ENCODE measurements around the gene HES7.

Gene HES7

GRCh38 chr17:8119581-8120519, 4.1 kb downstream of the HES7 start:
- Histone ChIP-seq H3K4me1 (ENCODE audit: control insufficient read depth, insufficient read depth, low read length) (peaks cover 62% of the 10 kb centered on the region), H3K36me3 (ENCODE audit: control insufficient read depth in 2 of 2, insufficient read depth in 2 of 2, low read length in 2 of 2) (no peaks in the 10 kb centered on the region), H3K27ac (ENCODE audit: low read length) (no peak overlapping the region), H3K4me3 (ENCODE audit: low read length in 2 of 2) (peak overlapping the region; percentile 13 to 83), H3K9ac (ENCODE audit: low read length in 2 of 2) (peak overlapping the region in 1 of 2 donors; percentile 29), H3K27me3 (ENCODE audit: control insufficient read depth in 1 of 2, insufficient read depth in 2 of 2, low read length in 2 of 2) (peaks cover 64 to 68% of the 10 kb centered on the region in 2 donors), H3K9me3 (ENCODE audit: control insufficient read depth in 2 of 2, low read length in 2 of 2) (no peaks in the 10 kb centered on the region)

GRCh38 chr17:8118769-8119580, 4.9 kb downstream of the HES7 start:
- H3K27me3 ChIP-seq (ENCODE audit: control insufficient read depth in 1 of 2, insufficient read depth in 2 of 2, low read length in 2 of 2), result peaks cover 63 to 64% of the 10 kb centered on the region in 2 donors
- H3K27ac ChIP-seq (ENCODE audit: low read length), result peak overlapping the region; percentile 13
- H3K4me3 ChIP-seq (ENCODE audit: low read length in 2 of 2), result peak overlapping the region; percentile 79 to 83
- H3K4me1 ChIP-seq (ENCODE audit: control insufficient read depth, insufficient read depth, low read length), result peaks cover 54% of the 10 kb centered on the region
- H3K36me3 ChIP-seq (ENCODE audit: control insufficient read depth in 2 of 2, insufficient read depth in 2 of 2, low read length in 2 of 2), result no peaks in the 10 kb centered on the region
- H3K9ac ChIP-seq (ENCODE audit: low read length in 2 of 2), result peak overlapping the region; percentile 47 to 54
- no peaks in the 10 kb centered on the region for H3K9me3 ChIP-seq (ENCODE audit: control insufficient read depth in 2 of 2, low read length in 2 of 2)

GRCh38 chr17:8117980-8118768, 5.7 kb downstream of the HES7 start, which contains the start of gene ALOXE3:
Gene ALOXE3, minus strand, starts transcription at chr17:8118514. Its CDS starts 524 bp downstream, at chr17:8117990.
- Histone ChIP-seq H3K36me3 (ENCODE audit: control insufficient read depth in 2 of 2, insufficient read depth in 2 of 2, low read length in 2 of 2) (no peaks in the 10 kb centered on the region), H3K9ac (ENCODE audit: low read length in 2 of 2) (peak within 1 kb of the TSS; percentile 54 to 58), H3K27me3 (ENCODE audit: control insufficient read depth in 1 of 2, insufficient read depth in 2 of 2, low read length in 2 of 2) (peaks cover 56% of the 10 kb centered on the region in 2 donors), H3K4me1 (ENCODE audit: control insufficient read depth, insufficient read depth, low read length) (peaks cover 46% of the 10 kb centered on the region), H3K9me3 (ENCODE audit: control insufficient read depth in 2 of 2, low read length in 2 of 2) (no peaks in the 10 kb centered on the region), H3K4me3 (ENCODE audit: low read length in 2 of 2) (peak within 1 kb of the TSS; percentile 79 to 83), H3K27ac (ENCODE audit: low read length) (peak within 1 kb of the TSS; percentile 13)

- no peak overlapping the region for H3K27ac ChIP-seq (ENCODE audit: low read length)
- H3K4me3 ChIP-seq (ENCODE audit: low read length in 2 of 2), result peak overlapping the region in 1 of 2 donors; percentile 83
These were observed 6.4 kb downstream of the HES7 start for GRCh38 chr17:8117367-8117979.

GRCh38 chr17:8116776-8117175, 7.1 kb downstream of the HES7 start:
- peaks cover 51 to 53% of the 10 kb centered on the region in 2 donors for H3K27me3 ChIP-seq (ENCODE audit: control insufficient read depth in 1 of 2, insufficient read depth in 2 of 2, low read length in 2 of 2)
- H3K4me3 ChIP-seq (ENCODE audit: low read length in 2 of 2), result no peak overlapping the region
- no peaks in the 10 kb centered on the region for H3K36me3 ChIP-seq (ENCODE audit: control insufficient read depth in 2 of 2, insufficient read depth in 2 of 2, low read length in 2 of 2)
- no peak overlapping the region for H3K9ac ChIP-seq (ENCODE audit: low read length in 2 of 2)
- H3K9me3 ChIP-seq (ENCODE audit: control insufficient read depth in 2 of 2, low read length in 2 of 2), result no peaks in the 10 kb centered on the region
- H3K27ac ChIP-seq (ENCODE audit: low read length), result no peak overlapping the region
- peaks cover 32% of the 10 kb centered on the region for H3K4me1 ChIP-seq (ENCODE audit: control insufficient read depth, insufficient read depth, low read length)

More at GRCh38 chr17:8117367-8117979, 6.4 kb downstream of the HES7 start:
- Histone ChIP-seq H3K9me3 (ENCODE audit: control insufficient read depth in 2 of 2, low read length in 2 of 2) (no peaks in the 10 kb centered on the region), H3K9ac (ENCODE audit: low read length in 2 of 2) (no peak overlapping the region), H3K4me1 (ENCODE audit: control insufficient read depth, insufficient read depth, low read length) (peaks cover 39% of the 10 kb centered on the region), H3K36me3 (ENCODE audit: control insufficient read depth in 2 of 2, insufficient read depth in 2 of 2, low read length in 2 of 2) (no peaks in the 10 kb centered on the region), H3K27me3 (ENCODE audit: control insufficient read depth in 1 of 2, insufficient read depth in 2 of 2, low read length in 2 of 2) (peaks cover 50% of the 10 kb centered on the region in 2 donors)

- Histone ChIP-seq H3K4me1 (ENCODE audit: control insufficient read depth, insufficient read depth, low read length) (peaks cover 7% of the 10 kb centered on the region), H3K9ac (ENCODE audit: low read length in 2 of 2) (no peak overlapping the region), H3K27ac (ENCODE audit: low read length) (no peak overlapping the region), H3K4me3 (ENCODE audit: low read length in 2 of 2) (no peak overlapping the region), H3K36me3 (ENCODE audit: control insufficient read depth in 2 of 2, insufficient read depth in 2 of 2, low read length in 2 of 2) (no peaks in the 10 kb centered on the region), H3K9me3 (ENCODE audit: control insufficient read depth in 2 of 2, low read length in 2 of 2) (no peaks in the 10 kb centered on the region), H3K27me3 (ENCODE audit: control insufficient read depth in 1 of 2, insufficient read depth in 2 of 2, low read length in 2 of 2) (peaks cover 51 to 61% of the 10 kb centered on the region in 2 donors)
These were observed 13.0 kb downstream of the HES7 start for GRCh38 chr17:8110907-8111306.

- Histone ChIP-seq H3K4me1 (ENCODE audit: control insufficient read depth, insufficient read depth, low read length) (peaks cover 7% of the 10 kb centered on the region), H3K9me3 (ENCODE audit: control insufficient read depth in 2 of 2, low read length in 2 of 2) (no peaks in the 10 kb centered on the region), H3K27ac (ENCODE audit: low read length) (no peak overlapping the region), H3K36me3 (ENCODE audit: control insufficient read depth in 2 of 2, insufficient read depth in 2 of 2, low read length in 2 of 2) (no peaks in the 10 kb centered on the region), H3K4me3 (ENCODE audit: low read length in 2 of 2) (no peak overlapping the region), H3K9ac (ENCODE audit: low read length in 2 of 2) (no peak overlapping the region), H3K27me3 (ENCODE audit: control insufficient read depth in 1 of 2, insufficient read depth in 2 of 2, low read length in 2 of 2) (peaks cover 47 to 56% of the 10 kb centered on the region in 2 donors)
These were observed 13.5 kb downstream of the HES7 start for GRCh38 chr17:8110456-8110804.

GRCh38 chr17:8109661-8110455, 14.0 kb downstream of the HES7 start:
- H3K9ac ChIP-seq (ENCODE audit: low read length in 2 of 2), result no peak overlapping the region
- no peak overlapping the region for H3K27ac ChIP-seq (ENCODE audit: low read length)

GRCh38 chr17:8108972-8109660, 14.8 kb downstream of the HES7 start:
- Histone ChIP-seq H3K9ac (ENCODE audit: low read length in 2 of 2) (no peak overlapping the region), H3K9me3 (ENCODE audit: control insufficient read depth in 2 of 2, low read length in 2 of 2) (no peaks in the 10 kb centered on the region), H3K4me3 (ENCODE audit: low read length in 2 of 2) (no peak overlapping the region), H3K4me1 (ENCODE audit: control insufficient read depth, insufficient read depth, low read length) (peaks cover 7% of the 10 kb centered on the region), H3K27me3 (ENCODE audit: control insufficient read depth in 1 of 2, insufficient read depth in 2 of 2, low read length in 2 of 2) (peaks cover 39 to 43% of the 10 kb centered on the region in 2 donors), H3K36me3 (ENCODE audit: control insufficient read depth in 2 of 2, insufficient read depth in 2 of 2, low read length in 2 of 2) (no peaks in the 10 kb centered on the region), H3K27ac (ENCODE audit: low read length) (no peak overlapping the region)

More at GRCh38 chr17:8109661-8110455, 14.0 kb downstream of the HES7 start:
- Histone ChIP-seq H3K27me3 (ENCODE audit: control insufficient read depth in 1 of 2, insufficient read depth in 2 of 2, low read length in 2 of 2) (peaks cover 44 to 50% of the 10 kb centered on the region in 2 donors), H3K36me3 (ENCODE audit: control insufficient read depth in 2 of 2, insufficient read depth in 2 of 2, low read length in 2 of 2) (no peaks in the 10 kb centered on the region), H3K4me3 (ENCODE audit: low read length in 2 of 2) (peak overlapping the region in 1 of 2 donors; percentile 35), H3K9me3 (ENCODE audit: control insufficient read depth in 2 of 2, low read length in 2 of 2) (no peaks in the 10 kb centered on the region), H3K4me1 (ENCODE audit: control insufficient read depth, insufficient read depth, low read length) (peaks cover 7% of the 10 kb centered on the region)

Data from stomach smooth muscle (tissue), 2 donors.